GM23248 (cell line): ENCODE measurements around the gene LCLAT1. TPM values are rescaled to one million over a fixed set of nuclear protein-coding genes. Genes with fewer than 3 reads are reported as not detected.

Experiments
- DNase-seq: peaks from one replicate; pipeline ENCODE4 v3.0.0-alpha.2; 2015
- H2AFZ ChIP-seq: fragments of 200-600 bp; sonication (generic); 2 replicates; pipeline ENCODE4 v1.6.1; 2016; ENCODE audit warnings: antibody characterized with exemption
- H3F3A ChIP-seq: fragments of 200-600 bp; sonication (generic); 2 replicates; pipeline ENCODE4 v1.6.1; 2016; ENCODE audit warnings: mild to moderate bottlenecking, antibody characterized with exemption, mixed run types; ENCODE audit not compliant: insufficient read depth
- H3K27ac ChIP-seq: fragments of 200-600 bp; sonication (generic); 2 replicates; pipeline ENCODE4 v1.5.1; 2016; ENCODE audit warnings: mild to moderate bottlenecking
- H3K27me3 ChIP-seq: fragments of 200-600 bp; sonication (generic); replicated peaks from 2 replicates; pipeline ENCODE4 v1.6.1; 2016; ENCODE audit warnings: mild to moderate bottlenecking; ENCODE audit not compliant: insufficient read depth
- H3K36me3 ChIP-seq: fragments of 200-600 bp; sonication (generic); 2 replicates; pipeline ENCODE4 v1.6.1; 2016; ENCODE audit warnings: low read depth, mild to moderate bottlenecking
- H3K4me1 ChIP-seq: fragments of 200-600 bp; sonication (generic); 2 replicates; pipeline ENCODE4 v1.6.1; 2016; ENCODE audit warnings: mild to moderate bottlenecking; ENCODE audit not compliant: insufficient read depth
- H3K4me2 ChIP-seq: fragments of 200-600 bp; sonication (generic); one replicate; pipeline ENCODE4 v1.6.1; 2016; ENCODE audit warnings: mild to moderate bottlenecking; ENCODE audit not compliant: unreplicated experiment
- H3K4me3 ChIP-seq: fragments of 200-600 bp; sonication (generic); 2 replicates; pipeline ENCODE4 v1.5.1; 2016; ENCODE audit warnings: mild to moderate bottlenecking
- H3K79me2 ChIP-seq: fragments of 200-600 bp; sonication (generic); 2 replicates; pipeline ENCODE4 v1.6.1; 2016; ENCODE audit warnings: mild to moderate bottlenecking; ENCODE audit not compliant: insufficient read depth
- H3K9ac ChIP-seq: fragments of 200-600 bp; sonication (generic); 2 replicates; pipeline ENCODE4 v1.6.1; 2016; ENCODE audit warnings: mild to moderate bottlenecking
- H3K9me2 ChIP-seq: fragments of 200-600 bp; sonication (generic); 2 replicates; pipeline ENCODE4 v1.6.1; 2016; ENCODE audit warnings: mixed run types, mild to moderate bottlenecking, moderate library complexity; ENCODE audit not compliant: insufficient read depth
- H3K9me3 ChIP-seq: fragments of 200-600 bp; sonication (generic); one replicate; pipeline ENCODE4 v1.6.1; 2017; ENCODE audit warnings: low read depth
- H4K20me1 ChIP-seq: fragments of 200-600 bp; sonication (generic); 2 replicates; pipeline ENCODE4 v1.6.0; 2016; ENCODE audit not compliant: insufficient read depth
- EZH2 ChIP-seq: fragments of 200-600 bp; sonication (generic); IDR thresholded peaks from 2 replicates; pipeline ENCODE4 v1.6.1; 2018; ENCODE audit warnings: antibody characterized with exemption, mild to moderate bottlenecking; ENCODE audit not compliant: insufficient read depth, poor library complexity, severe bottlenecking
- EZH2phosphoT487 ChIP-seq: fragments of 200-600 bp; sonication (generic); IDR thresholded peaks from 2 replicates; pipeline ENCODE4 v1.6.1; 2018; ENCODE audit warnings: antibody characterized with exemption, moderate library complexity, mild to moderate bottlenecking, low read depth; ENCODE audit not compliant: insufficient read depth
- WGBS, 2 experiments: methylation state at CpG; one replicate each; pipeline ENCODE4 v1.1.6; 2015 to 2017; ENCODE audit warnings: low lambda C conversion rate in 2 of 2, low coverage in 1 of 2; ENCODE audit errors: missing lambda C conversion rate in 2 of 2; 5-methylcytosine and 5-hydroxymethylcytosine counted together
- in situ Hi-C: fragments of 300-500 bp; cut with MboI; formaldehyde crosslinking; loops from 2 replicates; pipeline ENCODE4 v1.15.0; 2020
- polyA plus RNA-seq: library from polyadenylated mRNA; unstranded; fragments of >200 nt; fragmentation: Nextera tagmentation; extraction: Ambion mirVana; gene quantifications from 2 replicates; pipeline ENCODE4 v1.2.1, GENCODE V29; 2016
- total RNA-seq: library from RNA; depleted of rRNA; stranded (reverse); fragments of >200 nt; shearing (Covaris generic); gene quantifications from 2 replicates; pipeline ENCODE4 v1.2.3, GENCODE V29; 2014

The LCLAT1 gene
- total and polyA plus RNA-seq, 2 experiments from 2014 or later, result 29.7 to 32.3 TPM

- Histone ChIP-seq H3K4me1 (no peaks in the 10 kb centered on the region), H3K9me3 (no peaks in the 10 kb centered on the region), H3K27me3 (no peaks in the 10 kb centered on the region), H3K4me2 (no peak overlapping the region), H3K79me2 (no peaks in the 10 kb centered on the region), H3K36me3 (no peaks in the 10 kb centered on the region), H3K27ac (no peak overlapping the region), H3K9me2 (no peaks in the 10 kb centered on the region), H3K9ac (no peak overlapping the region), H3K4me3 (no peak overlapping the region), H2AFZ (no peak overlapping the region), H3F3A (no peaks in the 10 kb centered on the region), H4K20me1 (no peaks in the 10 kb centered on the region)
- WGBS, 2 experiments, result 86 to 89% methylated on average over 2 of the region's 2 CpGs
- DNase-seq, result no peak
- in situ Hi-C loops, result no loop called here
- TF ChIP-seq EZH2 (no peak), EZH2phosphoT487 (no peak)
Measured at GRCh38 chr2:30686000-30686399, 239.0 kb downstream of the LCLAT1 start.

- H3F3A ChIP-seq, result no peaks in the 10 kb centered on the region
- H3K4me2 ChIP-seq, result no peak overlapping the region
- H3K9me2 ChIP-seq, result no peaks in the 10 kb centered on the region
- in situ Hi-C loops, result no loop called here
- H3K36me3 ChIP-seq, result no peaks in the 10 kb centered on the region
- no peaks in the 10 kb centered on the region for H3K27me3 ChIP-seq
- no peaks in the 10 kb centered on the region for H3K4me1 ChIP-seq
- H4K20me1 ChIP-seq, result no peaks in the 10 kb centered on the region
- H3K4me3 ChIP-seq, result no peak overlapping the region
- no peak overlapping the region for H3K9ac ChIP-seq
- H3K9me3 ChIP-seq, result no peaks in the 10 kb centered on the region
- TF ChIP-seq EZH2phosphoT487 (no peak), EZH2 (no peak)
- no peak overlapping the region for H3K27ac ChIP-seq
- H2AFZ ChIP-seq, result no peak overlapping the region
- no peaks in the 10 kb centered on the region for H3K79me2 ChIP-seq
- WGBS, 2 experiments, result 21 to 22% methylated on average over 4 of the region's 4 CpGs
- DNase-seq, result no peak
Measured at GRCh38 chr2:30686669-30687068, 239.6 kb downstream of the LCLAT1 start.

GRCh38 chr2:30688956-30689401, 241.9 kb downstream of the LCLAT1 start:
- DNase-seq, result no peak
- 0 out of 2 replicates have a peak, but pooled peaks cover 8% of the 10 kb centered on the region for H3K4me1 ChIP-seq
- TF ChIP-seq EZH2phosphoT487, result no peak
- TF ChIP-seq EZH2, result no peak
- in situ Hi-C loops, result no loop called here
- no peaks in the 10 kb centered on the region for H3K27me3 ChIP-seq
- no peak overlapping the region for H3K4me3 ChIP-seq
- WGBS, 2 experiments, result 63 to 75% methylated on average over 4 of the region's 4 CpGs
- no peak overlapping the region for H3K9ac ChIP-seq
- H2AFZ ChIP-seq, result no peak overlapping the region
- no peak overlapping the region for H3K27ac ChIP-seq
- no peaks in the 10 kb centered on the region for H3K9me3 ChIP-seq
- no peaks in the 10 kb centered on the region for H3K36me3 ChIP-seq
- H4K20me1 ChIP-seq, result no peaks in the 10 kb centered on the region
- no peaks in the 10 kb centered on the region for H3K79me2 ChIP-seq
- H3K9me2 ChIP-seq, result no peaks in the 10 kb centered on the region
- no peaks in the 10 kb centered on the region for H3F3A ChIP-seq
- no peak overlapping the region for H3K4me2 ChIP-seq

- H3K9ac ChIP-seq, result no peak overlapping the region
- no peak overlapping the region for H3K4me3 ChIP-seq
- no peaks in the 10 kb centered on the region for H4K20me1 ChIP-seq
- TF ChIP-seq EZH2phosphoT487 (no peak), EZH2 (no peak)
- H3F3A ChIP-seq, result no peaks in the 10 kb centered on the region
- DNase-seq, result no peak
- no peaks in the 10 kb centered on the region for H3K9me2 ChIP-seq
- no peak overlapping the region for H3K27ac ChIP-seq
- peaks cover 13% of the 10 kb centered on the region; the same call in 1 of the 2 replicates for H3K4me1 ChIP-seq
- no peaks in the 10 kb centered on the region for H3K9me3 ChIP-seq
- in situ Hi-C loops, result no loop called here
- H3K27me3 ChIP-seq, result no peaks in the 10 kb centered on the region
- H3K79me2 ChIP-seq, result no peaks in the 10 kb centered on the region
- H3K36me3 ChIP-seq, result no peaks in the 10 kb centered on the region
- WGBS, 2 experiments, result 57 to 61% methylated on average over 6 of the region's 6 CpGs
- no peak overlapping the region for H2AFZ ChIP-seq
- no peak overlapping the region for H3K4me2 ChIP-seq
Measured at GRCh38 chr2:30689496-30690125, 242.6 kb downstream of the LCLAT1 start.

- H3K9me2 ChIP-seq, result no peaks in the 10 kb centered on the region
- no peak overlapping the region for H2AFZ ChIP-seq
- TF ChIP-seq EZH2 (no peak), EZH2phosphoT487 (no peak)
- no peaks in the 10 kb centered on the region for H3F3A ChIP-seq
- H4K20me1 ChIP-seq, result no peaks in the 10 kb centered on the region
- H3K79me2 ChIP-seq, result no peaks in the 10 kb centered on the region
- H3K9ac ChIP-seq, result no peak overlapping the region
- no peak overlapping the region for H3K4me3 ChIP-seq
- no peak overlapping the region for H3K27ac ChIP-seq
- in situ Hi-C loops, result no loop called here
- H3K4me2 ChIP-seq, result no peak overlapping the region
- no peaks in the 10 kb centered on the region for H3K36me3 ChIP-seq
- no peaks in the 10 kb centered on the region for H3K9me3 ChIP-seq
- DNase-seq, result no peak
- H3K4me1 ChIP-seq, result peaks cover 17% of the 10 kb centered on the region; the same call in 1 of the 2 replicates
- 34 to 36% methylated on average over 5 of the region's 5 CpGs for WGBS, 2 experiments
- no peaks in the 10 kb centered on the region for H3K27me3 ChIP-seq
Measured at GRCh38 chr2:30690126-30690561, 243.1 kb downstream of the LCLAT1 start.
